HepG2 (cell line): ENCODE data around the gene GSDMA. TPM values are rescaled to one million over a fixed set of nuclear protein-coding genes. Genes with fewer than 3 reads are reported as not detected.

Experiments
- DMAP1 ChIP-seq: IDR thresholded peaks from 2 replicates; pipeline ENCODE4 v1.6.1; 2016
- IKZF4 ChIP-seq: sonication (generic); formaldehyde crosslinking; IDR thresholded peaks from 2 replicates; pipeline ENCODE4 v1.5.1; 2020; ENCODE audit warnings: borderline replicate concordance, mild to moderate bottlenecking, low read depth, missing genetic modification reagents; ENCODE audit errors: not compliant biosample characterization
- KDM2A ChIP-seq: sonication (generic); formaldehyde crosslinking; IDR thresholded peaks from 2 replicates; pipeline ENCODE4 v1.4.0; 2020; ENCODE audit warnings: low read depth, missing genetic modification reagents, borderline replicate concordance
- KMT2A ChIP-seq: sonication (generic); formaldehyde crosslinking; IDR thresholded peaks from 2 replicates; pipeline ENCODE4 v1.4.0; 2020; ENCODE audit warnings: missing genetic modification reagents
- MEIS1 ChIP-seq: sonication (generic); formaldehyde crosslinking; IDR thresholded peaks from 2 replicates; pipeline ENCODE4 v1.9.0; 2021; ENCODE audit warnings: mild to moderate bottlenecking, missing genetic modification reagents, moderate library complexity, borderline replicate concordance
- ONECUT2 ChIP-seq: sonication (generic); formaldehyde crosslinking; IDR thresholded peaks from 2 replicates; pipeline ENCODE4 v1.4.0; 2020; ENCODE audit warnings: missing genetic modification reagents
- PRMT3 ChIP-seq: sonication (generic); formaldehyde crosslinking; IDR thresholded peaks from 2 replicates; pipeline ENCODE4 v1.8.1; 2022; ENCODE audit warnings: low read depth, mild to moderate bottlenecking, moderate library complexity, missing genetic modification reagents, borderline replicate concordance
- PTBP1 ChIP-seq: fragments of 200-400 bp; formaldehyde crosslinking; IDR thresholded peaks from 2 replicates; pipeline ENCODE4 v1.6.1; 2018; ENCODE audit warnings: low read length, low read depth; ENCODE audit not compliant: poor library complexity, severe bottlenecking
- SIN3B ChIP-seq: fragments of 150-350 bp; IDR thresholded peaks from 2 replicates; pipeline ENCODE4 v1.6.1; 2014; ENCODE audit warnings: low read length
- TFAP4 ChIP-seq: sonication (generic); IDR thresholded peaks from 2 replicates; pipeline ENCODE4 v1.6.1; 2016; ENCODE audit warnings: low read depth, borderline replicate concordance
- TMF1 ChIP-seq: sonication (generic); formaldehyde crosslinking; IDR thresholded peaks from 2 replicates; pipeline ENCODE4 v1.8.1; 2022; ENCODE audit warnings: low read depth, missing genetic modification reagents
- TRAFD1 ChIP-seq: sonication (generic); formaldehyde crosslinking; IDR thresholded peaks from 2 replicates; pipeline ENCODE4 v1.5.1; 2020; ENCODE audit warnings: missing genetic modification reagents, mild to moderate bottlenecking, borderline replicate concordance
- ZBTB20 ChIP-seq: sonication (generic); formaldehyde crosslinking; IDR thresholded peaks from 2 replicates; pipeline ENCODE4 v1.8.1; 2023; ENCODE audit warnings: missing genetic modification reagents, low read depth, mild to moderate bottlenecking, borderline replicate concordance
- ZNF263 ChIP-seq: sonication (generic); formaldehyde crosslinking; IDR thresholded peaks from 2 replicates; pipeline ENCODE4 v1.4.0; 2020; ENCODE audit warnings: missing genetic modification reagents
- ZNF614 ChIP-seq: IDR thresholded peaks from 2 replicates; pipeline ENCODE4 v1.6.1; 2018; ENCODE audit warnings: missing biosample characterization, missing genetic modification reagents, inconsistent platforms, borderline replicate concordance
- ZNF646 ChIP-seq: sonication (generic); formaldehyde crosslinking; IDR thresholded peaks from 2 replicates; pipeline ENCODE4 v1.9.0; 2021; ENCODE audit warnings: mild to moderate bottlenecking, missing genetic modification reagents
- ZNF761 ChIP-seq: sonication (generic); formaldehyde crosslinking; conservative IDR thresholded peaks from 2 replicates; pipeline ENCODE4 v1.4.0; 2020; ENCODE audit warnings: mild to moderate bottlenecking, missing genetic modification reagents
- ZNF792 ChIP-seq: IDR thresholded peaks from 2 replicates; pipeline ENCODE4 v1.6.1; 2016
- ZNF891 ChIP-seq: sonication (generic); formaldehyde crosslinking; IDR thresholded peaks from 2 replicates; pipeline ENCODE4 v1.5.0; 2020; ENCODE audit warnings: mild to moderate bottlenecking, missing genetic modification reagents
- polyA plus RNA-seq, 8 experiments: library from polyadenylated mRNA; depleted of rRNA in 3 of 8; stranded (reverse) in 7 of 8; unstranded in 1 of 8; fragments of >200 nt; fragmentation: Illumina TruSeq in 4 of 8; extraction: Trizol in 4 of 8; gene quantifications; 2 replicates each; pipeline versions ENCODE4 v1.2.1 to v1.2.3, GENCODE V29; 2011 to 2016; ENCODE audit warnings: low read depth in 4 of 8, missing spikeins in 1 of 8, mixed read lengths in 1 of 8; ENCODE audit not compliant: insufficient read depth in 1 of 8
- total RNA-seq, 5 experiments: library from RNA; depleted of rRNA; stranded (reverse); fragments of >200 nt; fragmentation: Illumina TruSeq; extraction: Trizol; gene quantifications; 2 replicates each; pipeline ENCODE4 v1.2.3, GENCODE V29; 2016; ENCODE audit warnings: low read depth in 1 of 5
- TF ChIP-seq, protein P1 (sequence below): sonication (generic); formaldehyde crosslinking; IDR thresholded peaks from 2 replicates; pipeline ENCODE4 v1.4.0; 2020; ENCODE audit warnings: missing genetic modification reagents

Gene GSDMA
- total and polyA plus RNA-seq, 2 of the 13 experiments (the other 11 are each of a cell fraction or from before 2014, with no cell fraction given): not detected

GRCh38 chr17:39923836-39924690 lies 38.7 kb upstream of the GSDMA start (continued):
- TF ChIP-seq ZBTB20 (CRISPR knock-in tag) (peak; percentile 80; the same call in 1 of the 2 replicates), KMT2A (CRISPR knock-in tag) (peak; percentile 86), ZNF891 (CRISPR knock-in tag) (peak; percentile 10; the same call in 1 of the 2 replicates), ONECUT2 (CRISPR knock-in tag) (0 out of 2 replicates have a peak, but pooled peaks have one; percentile 21), SIN3B (no peak), MEIS1 (CRISPR knock-in tag) (peak; percentile 99), PTBP1 (peak; percentile 32), TFAP4 (peak; percentile 90; the same call in 1 of the 2 replicates), ZNF761 (CRISPR knock-in tag) (peak; percentile 95), ZNF792 (peak; percentile 95), PRMT3 (no peak), ZNF646 (CRISPR knock-in tag) (no peak; the same call in 1 of the 2 replicates), ZNF263 (peak; percentile 86), ZNF614 (peak; percentile 99), IKZF4 (CRISPR knock-in tag) (peak; percentile 95), TMF1 (peak; percentile 80; the same call in 1 of the 2 replicates), TRAFD1 (CRISPR knock-in tag) (peak; percentile 88; the same call in 1 of the 2 replicates), DMAP1 (peak; percentile 87), KDM2A (CRISPR knock-in tag) (peak; percentile 91)
- TF ChIP-seq, protein P1, sequence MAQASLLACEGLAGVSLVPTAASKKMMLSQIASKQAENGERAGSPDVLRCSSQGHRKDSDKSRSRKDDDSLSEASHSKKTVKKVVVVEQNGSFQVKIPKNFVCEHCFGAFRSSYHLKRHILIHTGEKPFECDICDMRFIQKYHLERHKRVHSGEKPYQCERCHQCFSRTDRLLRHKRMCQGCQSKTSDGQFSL (CRISPR knock-in tag): no peak
